AG04450 (cell line): ENCODE measurements around the gene FBXO28. TPM values are rescaled to one million over a fixed set of nuclear protein-coding genes. Genes with fewer than 3 reads are reported as not detected.

Experiments
- CTCF ChIA-PET: fragments of 300-600, 350-600 bp; formaldehyde crosslinking; extraction: SDS; loops from one replicate; lab custom pipeline; 2022; ENCODE audit warnings: antibody characterized with exemption, inconsistent platforms; lab: Charles Lee
- POLR2A ChIA-PET: fragments of 350-600 bp; formaldehyde crosslinking; extraction: SDS; loops from one replicate; lab custom pipeline; 2021; ENCODE audit warnings: antibody characterized with exemption, inconsistent platforms; lab: Yijun Ruan, JAX
- DNase-seq: peaks from one replicate; pipeline ENCODE4 v3.0.0-alpha.2; 2011; ENCODE audit warnings: low read depth, low spot score
- H3K27ac ChIP-seq: one replicate; pipeline ENCODE4 v1.5.1; 2012; ENCODE audit warnings: low read depth, low read length, control low read depth
- H3K27me3 ChIP-seq: one replicate; pipeline ENCODE4 v1.6.0; 2012; ENCODE audit warnings: low read length; ENCODE audit not compliant: control insufficient read depth, insufficient read depth
- H3K4me3 ChIP-seq: 2 replicates; pipeline ENCODE4 v1.5.1; 2011; ENCODE audit warnings: mild to moderate bottlenecking, low read depth, low read length, control low read depth
- H3K9me3 ChIP-seq: 2 replicates; pipeline ENCODE4 v1.5.1; 2012; ENCODE audit warnings: low read length; ENCODE audit not compliant: control insufficient read depth, insufficient read depth
- polyA plus RNA-seq: library from polyadenylated mRNA; depleted of rRNA; stranded (reverse); fragments of >200 nt; gene quantifications from 2 replicates; pipeline ENCODE4 v1.2.3, GENCODE V29; 2011
- TF ChIP-seq, protein P1 (sequence below): IDR thresholded peaks from 2 replicates; pipeline ENCODE4 v1.5.1; 2011; ENCODE audit warnings: low read depth, low read length, control low read depth, inconsistent platforms

Gene FBXO28
- polyA plus RNA-seq, 1 experiment, result 27.2 TPM

- Histone ChIP-seq H3K4me3 (no peak overlapping the region), H3K27ac (no peak overlapping the region), H3K9me3 (no peaks in the 10 kb centered on the region), H3K27me3 (no peaks in the 10 kb centered on the region)
- CTCF ChIA-PET, result interaction anchor here (0.6 kb wide), 1 partner anchor 265 kb away, joined by 4 read pairs; no protein-coding TSS in a partner anchor
- POLR2A ChIA-PET, result interaction anchor here (0.6 kb wide), 1 partner anchor 29 kb away, joined by 3 read pairs; no protein-coding TSS in a partner anchor
- no peak for DNase-seq
- TF ChIP-seq, protein P1, sequence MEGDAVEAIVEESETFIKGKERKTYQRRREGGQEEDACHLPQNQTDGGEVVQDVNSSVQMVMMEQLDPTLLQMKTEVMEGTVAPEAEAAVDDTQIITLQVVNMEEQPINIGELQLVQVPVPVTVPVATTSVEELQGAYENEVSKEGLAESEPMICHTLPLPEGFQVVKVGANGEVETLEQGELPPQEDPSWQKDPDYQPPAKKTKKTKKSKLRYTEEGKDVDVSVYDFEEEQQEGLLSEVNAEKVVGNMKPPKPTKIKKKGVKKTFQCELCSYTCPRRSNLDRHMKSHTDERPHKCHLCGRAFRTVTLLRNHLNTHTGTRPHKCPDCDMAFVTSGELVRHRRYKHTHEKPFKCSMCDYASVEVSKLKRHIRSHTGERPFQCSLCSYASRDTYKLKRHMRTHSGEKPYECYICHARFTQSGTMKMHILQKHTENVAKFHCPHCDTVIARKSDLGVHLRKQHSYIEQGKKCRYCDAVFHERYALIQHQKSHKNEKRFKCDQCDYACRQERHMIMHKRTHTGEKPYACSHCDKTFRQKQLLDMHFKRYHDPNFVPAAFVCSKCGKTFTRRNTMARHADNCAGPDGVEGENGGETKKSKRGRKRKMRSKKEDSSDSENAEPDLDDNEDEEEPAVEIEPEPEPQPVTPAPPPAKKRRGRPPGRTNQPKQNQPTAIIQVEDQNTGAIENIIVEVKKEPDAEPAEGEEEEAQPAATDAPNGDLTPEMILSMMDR, result no peak
Measured at GRCh38 chr1:224192082-224192788, 78.3 kb downstream of the FBXO28 start.

GRCh38 chr1:224193319-224193966 is 79.5 kb downstream of the FBXO28 start:
- DNase-seq, result no peak
- Histone ChIP-seq H3K27me3 (no peaks in the 10 kb centered on the region), H3K9me3 (no peaks in the 10 kb centered on the region), H3K27ac (no peak overlapping the region), H3K4me3 (no peak overlapping the region)
- ChIA-PET CTCF (interaction anchor here (0.5 to 0.6 kb wide), 2 partner anchors 42 to 71 kb away, joined by 3 read pairs; no protein-coding TSS in a partner anchor), POLR2A (interaction anchor here (1.1 kb wide), 1 partner anchor 30 kb away, joined by 3 read pairs; no protein-coding TSS in a partner anchor)
- TF ChIP-seq, protein P1, result no peak

- CTCF ChIA-PET, result no interaction called here
Measured at GRCh38 chr1:224196813-224197600, 83.1 kb downstream of the FBXO28 start.

DNA sequence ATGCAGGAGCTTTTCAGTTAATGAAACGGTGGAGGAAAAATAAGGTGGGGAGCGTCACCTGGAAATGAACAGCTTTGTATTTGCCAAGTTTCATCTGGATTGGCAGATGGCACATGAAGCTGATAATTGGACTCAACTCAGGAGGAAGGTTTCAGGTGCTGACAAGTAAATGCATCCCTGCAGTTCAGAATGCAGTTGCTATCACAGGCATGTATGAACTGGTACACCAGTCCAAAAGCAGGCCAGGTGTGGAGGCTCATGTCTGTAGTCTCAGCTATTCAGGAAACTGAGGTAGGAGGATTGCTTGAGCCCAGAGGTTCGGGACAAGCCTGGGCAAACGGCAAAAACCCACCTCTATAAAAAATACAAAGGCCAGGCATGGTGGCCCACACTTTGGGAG is 84.7 kb downstream of the FBXO28 start:
- ChIA-PET CTCF (no interaction called here), POLR2A (interaction anchor here (1.1 kb wide), 1 partner anchor 16 kb away, joined by 4 read pairs; the partner anchor contains the start of gene DEGS1)
- Histone ChIP-seq H3K4me3 (no peak overlapping the region), H3K27me3 (no peaks in the 10 kb centered on the region), H3K27ac (no peak overlapping the region), H3K9me3 (no peaks in the 10 kb centered on the region)
- TF ChIP-seq, protein P1, result no peak
- no peak for DNase-seq

More at GRCh38 chr1:224196813-224197600, 83.1 kb downstream of the FBXO28 start:
- no peak overlapping the region for H3K27ac ChIP-seq
- no peaks in the 10 kb centered on the region for H3K27me3 ChIP-seq
- H3K4me3 ChIP-seq, result no peak overlapping the region
- TF ChIP-seq, protein P1, result no peak
- DNase-seq, result no peak
- no peaks in the 10 kb centered on the region for H3K9me3 ChIP-seq
- POLR2A ChIA-PET, result no interaction called here
